Omental fat pad (tissue), 4 donors: Measurements from ENCODE around the gene MUC20. TPM values are rescaled to one million over a fixed set of nuclear protein-coding genes. Genes with fewer than 3 reads are reported as not detected.
"Not testable (repeated sequence)": the region's sequence is repeated elsewhere in the genome, so short reads cannot be mapped to it uniquely, and the experiment has no call there.

Source experiments
- ATAC-seq: fragments of 150-250 bp; one replicate; pipeline ENCODE4 v1.9.1; 2016; ENCODE audit warnings: mild to moderate bottlenecking, moderate library complexity; ENCODE audit not compliant: low FRiP score
- DNase-seq: peaks from one replicate; pipeline ENCODE4 v3.0.0-alpha.2; 2019; ENCODE audit warnings: low spot score
- total RNA-seq, 4 donors: library from RNA; depleted of rRNA; stranded (reverse); fragments of >200 nt; gene quantifications; one replicate each; pipeline ENCODE4 v1.1.0, GENCODE V29; 2016
- TF ChIP-seq, protein P1 (sequence below), 3 donors: fragments of 450-650 bp; IDR thresholded peaks; one replicate each; pipeline ENCODE4 v1.5.1; 2016 to 2017; ENCODE audit warnings: antibody characterized with exemption in 3 of 3, mild to moderate bottlenecking in 3 of 3, moderate library complexity in 2 of 3

The MUC20 gene
- total RNA-seq, 4 donors from 2014 or later = 1.3 to 8.7 (median 6.2) TPM

DNA sequence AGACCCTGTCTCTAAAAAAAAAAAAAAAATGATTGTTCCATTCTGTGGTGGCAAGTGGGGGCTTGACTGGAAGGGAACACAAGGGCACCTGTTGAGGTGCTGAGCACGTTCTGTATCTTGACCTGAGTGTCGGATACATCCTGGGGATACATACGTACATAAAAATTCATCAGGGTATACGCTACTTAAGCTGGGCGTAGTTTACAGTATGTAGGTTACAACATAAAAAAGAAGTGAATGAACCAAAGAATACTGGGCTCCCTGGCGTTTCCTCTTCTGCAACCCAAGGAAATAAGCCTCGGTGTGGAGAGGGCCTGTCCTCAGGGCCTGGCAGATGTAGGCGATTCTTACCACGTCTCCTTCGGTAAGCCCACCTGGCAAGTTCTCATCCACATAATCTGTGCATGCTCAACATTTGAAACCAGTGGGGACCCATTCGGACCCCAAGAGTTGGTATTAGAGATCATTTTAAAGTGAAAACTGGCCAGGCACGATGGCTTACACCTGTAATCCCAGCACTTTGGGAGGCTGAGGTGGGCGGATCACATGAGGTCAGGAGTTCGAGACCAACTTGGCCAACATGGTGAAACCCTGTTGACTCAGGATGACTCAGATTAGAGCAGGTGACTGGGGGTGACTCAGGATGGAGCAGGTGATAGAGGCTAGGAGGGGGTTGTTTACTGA lies 5.1 kb upstream of the MUC20 start:
- TF ChIP-seq, protein P1, sequence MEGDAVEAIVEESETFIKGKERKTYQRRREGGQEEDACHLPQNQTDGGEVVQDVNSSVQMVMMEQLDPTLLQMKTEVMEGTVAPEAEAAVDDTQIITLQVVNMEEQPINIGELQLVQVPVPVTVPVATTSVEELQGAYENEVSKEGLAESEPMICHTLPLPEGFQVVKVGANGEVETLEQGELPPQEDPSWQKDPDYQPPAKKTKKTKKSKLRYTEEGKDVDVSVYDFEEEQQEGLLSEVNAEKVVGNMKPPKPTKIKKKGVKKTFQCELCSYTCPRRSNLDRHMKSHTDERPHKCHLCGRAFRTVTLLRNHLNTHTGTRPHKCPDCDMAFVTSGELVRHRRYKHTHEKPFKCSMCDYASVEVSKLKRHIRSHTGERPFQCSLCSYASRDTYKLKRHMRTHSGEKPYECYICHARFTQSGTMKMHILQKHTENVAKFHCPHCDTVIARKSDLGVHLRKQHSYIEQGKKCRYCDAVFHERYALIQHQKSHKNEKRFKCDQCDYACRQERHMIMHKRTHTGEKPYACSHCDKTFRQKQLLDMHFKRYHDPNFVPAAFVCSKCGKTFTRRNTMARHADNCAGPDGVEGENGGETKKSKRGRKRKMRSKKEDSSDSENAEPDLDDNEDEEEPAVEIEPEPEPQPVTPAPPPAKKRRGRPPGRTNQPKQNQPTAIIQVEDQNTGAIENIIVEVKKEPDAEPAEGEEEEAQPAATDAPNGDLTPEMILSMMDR (IDR thresholded peaks at IDR 0.05) = no peak
- ATAC-seq (no peak), DNase-seq (no peak)

DNA sequence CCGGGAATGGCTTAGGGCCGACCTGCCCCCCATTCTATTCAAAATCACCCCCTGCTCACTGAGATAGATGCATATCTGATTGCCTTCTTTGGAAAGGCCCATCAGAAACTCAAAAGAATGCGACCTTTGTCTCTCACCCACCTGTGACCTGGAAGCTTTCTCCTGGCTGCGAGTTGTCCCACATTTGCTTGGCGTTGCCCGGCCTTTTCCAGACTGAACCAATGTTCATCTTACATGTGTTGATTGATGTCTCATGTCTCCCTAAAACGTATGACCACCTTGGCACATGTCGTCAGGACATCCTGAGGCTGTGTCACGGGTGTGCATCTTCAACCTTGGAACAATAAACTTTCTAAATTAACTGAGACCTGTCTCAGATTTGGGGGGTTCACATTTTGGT lies 3.4 kb upstream of the MUC20 start:
- no peak for ATAC-seq
- no peak for DNase-seq
- TF ChIP-seq, protein P1 (IDR thresholded peaks at IDR 0.05) = no peak

DNA sequence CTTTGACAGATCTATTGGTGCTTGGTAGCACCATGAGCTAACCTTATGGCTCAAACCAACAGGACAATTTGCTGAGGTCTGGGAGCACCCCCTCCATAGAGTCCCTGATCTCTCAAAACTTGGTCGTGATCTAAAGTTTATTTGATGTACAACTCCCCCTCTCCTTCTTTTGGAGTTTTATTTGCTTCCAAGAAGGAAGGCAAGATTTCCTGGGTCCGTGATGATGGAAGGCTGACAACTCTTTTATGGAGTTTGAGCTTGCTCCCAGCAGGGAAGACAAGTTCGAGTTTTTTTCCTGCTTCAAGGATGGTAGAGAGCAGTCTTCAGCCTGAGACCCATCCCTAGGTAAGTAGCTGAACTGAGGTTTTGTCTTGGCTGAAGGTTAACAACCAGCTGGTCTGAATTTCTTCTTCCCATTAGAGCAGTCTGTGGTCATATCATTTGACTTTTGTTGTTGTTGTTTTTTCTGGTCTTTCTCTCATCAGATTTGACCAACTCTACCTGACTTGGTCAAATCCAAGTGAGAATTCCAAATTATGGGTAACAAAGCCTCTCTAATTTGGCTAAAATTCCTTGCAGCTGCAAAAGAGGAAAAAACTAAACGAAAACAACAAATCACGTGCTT lies 2.8 kb upstream of the MUC20 start:
- TF ChIP-seq, protein P1 (IDR thresholded peaks at IDR 0.05) = no peak
- DNase-seq (no peak), ATAC-seq (no peak)

DNA sequence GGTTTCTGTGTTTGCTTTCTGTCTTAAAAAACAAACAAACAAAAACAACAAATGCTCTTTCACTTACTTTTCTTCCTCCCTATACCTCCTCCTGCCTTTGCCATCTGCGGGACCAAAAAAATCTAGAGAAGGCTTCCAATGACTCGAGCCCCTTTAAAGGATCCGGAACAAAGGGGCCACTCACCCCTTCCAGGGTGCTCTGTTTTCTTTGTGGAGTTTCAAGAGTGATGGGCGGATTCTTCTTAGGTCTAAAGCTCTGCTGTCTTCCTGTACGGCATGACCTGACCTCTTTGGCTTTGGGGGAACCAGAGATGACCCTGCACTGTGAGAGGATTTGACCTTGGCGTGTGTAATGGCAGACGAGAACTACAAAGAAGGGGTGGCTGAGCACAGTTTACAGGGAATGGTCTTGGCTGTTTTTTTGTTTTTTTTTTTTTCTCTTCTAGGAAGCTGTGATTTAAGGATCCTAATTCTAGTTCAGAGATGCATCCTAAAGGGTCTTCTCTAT lies 2.2 kb upstream of the MUC20 start:
- ATAC-seq (no peak), DNase-seq (no peak)
- TF ChIP-seq, protein P1 (IDR thresholded peaks at IDR 0.05) = no peak

DNA sequence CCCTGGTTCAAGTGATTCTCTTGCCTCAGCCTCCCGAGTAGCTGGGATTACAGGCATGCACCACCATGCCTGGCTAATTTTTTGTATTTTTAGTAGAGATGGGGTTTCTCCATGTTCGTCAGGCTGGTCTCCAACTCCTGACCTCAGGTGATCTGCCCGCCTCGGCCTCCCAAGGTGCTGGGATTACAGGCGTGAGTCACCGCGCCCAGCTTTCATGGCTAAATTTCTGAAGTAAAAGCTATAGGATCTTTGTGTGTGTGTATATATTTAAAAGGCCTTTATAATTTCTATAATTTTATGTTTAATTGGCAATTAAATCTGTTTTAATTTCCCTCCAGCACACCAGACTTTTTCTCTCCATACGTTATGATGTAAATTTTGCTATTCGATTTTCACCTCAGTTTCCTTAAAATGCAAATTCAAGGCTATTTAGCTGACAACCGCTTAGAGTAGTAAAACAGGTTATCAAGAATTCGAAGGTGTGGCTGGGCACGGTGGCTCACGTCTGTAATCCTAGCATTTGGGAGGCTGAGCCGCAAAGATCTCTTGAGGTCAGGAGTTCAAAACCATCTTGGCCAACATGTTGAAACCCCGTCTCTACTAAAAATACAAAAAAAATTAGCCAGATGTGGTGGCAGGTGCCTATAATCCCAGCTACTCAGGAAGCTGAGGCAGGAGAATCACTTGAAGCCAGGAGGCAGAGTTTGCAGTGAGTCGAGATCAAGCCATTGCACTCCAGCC lies 1.1 kb upstream of the MUC20 start:
- ATAC-seq, DNase-seq: not testable (repeated sequence)

DNA sequence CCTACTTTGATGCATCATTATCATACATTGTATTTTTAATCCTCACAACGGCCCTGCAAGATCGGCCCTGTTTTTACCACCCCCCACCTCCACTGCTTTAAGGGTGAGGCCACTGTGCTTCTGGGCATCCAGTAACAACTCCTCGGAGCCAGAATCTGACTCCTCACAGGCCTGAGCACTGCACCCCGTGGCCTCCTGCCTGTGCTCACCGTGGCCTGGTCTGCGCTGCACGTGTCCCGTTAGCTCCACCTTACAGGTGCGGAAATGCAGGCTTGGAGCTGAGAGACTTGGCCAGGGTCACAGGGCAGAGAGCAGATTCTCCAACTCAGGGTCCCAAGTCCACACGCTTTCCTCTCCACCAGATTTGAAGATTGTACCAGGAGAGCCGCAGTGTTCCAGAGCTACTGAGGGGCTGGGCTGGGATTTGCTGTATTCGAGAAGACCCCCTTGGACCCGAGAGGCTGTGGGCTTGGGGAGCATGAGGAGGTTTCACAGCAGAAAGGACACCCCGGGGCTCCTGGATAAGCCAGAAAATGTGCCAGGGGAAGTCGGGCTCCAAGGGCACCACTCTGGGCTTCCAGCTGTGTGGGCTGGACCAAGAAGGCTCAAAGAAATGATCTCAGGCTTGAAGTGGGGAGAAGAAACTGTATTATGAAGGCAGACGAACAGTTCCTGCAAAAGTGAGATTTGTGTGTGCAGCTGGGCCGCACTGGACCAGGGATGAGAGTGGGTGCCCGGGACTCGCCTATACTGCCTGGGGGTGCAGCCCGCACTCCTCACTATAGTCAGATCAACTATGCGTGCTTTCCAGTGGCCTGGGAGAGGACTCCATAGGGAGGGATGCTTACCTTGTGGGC lies 1.6 kb downstream of the MUC20 start:
- ATAC-seq, DNase-seq: not testable (repeated sequence)

DNA sequence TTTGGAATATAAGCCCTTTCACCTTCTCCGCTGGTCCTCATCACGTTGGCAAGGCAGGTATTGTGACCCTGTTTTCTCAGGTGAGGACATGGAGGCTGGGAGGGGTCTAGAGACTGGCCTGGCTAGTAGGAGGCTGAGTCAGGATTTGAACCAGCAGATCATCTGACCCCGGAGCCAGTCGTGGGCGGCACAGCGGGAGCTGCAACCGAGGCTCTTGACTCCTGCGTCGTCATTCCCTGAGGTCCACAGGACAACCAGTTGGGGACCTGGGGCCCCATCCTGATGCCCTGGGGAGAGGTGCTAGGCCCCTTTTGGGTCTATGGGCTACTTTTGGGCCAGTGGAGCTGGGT lies 2.2 kb downstream of the MUC20 start:
- not testable (repeated sequence) for DNase-seq, ATAC-seq

DNA sequence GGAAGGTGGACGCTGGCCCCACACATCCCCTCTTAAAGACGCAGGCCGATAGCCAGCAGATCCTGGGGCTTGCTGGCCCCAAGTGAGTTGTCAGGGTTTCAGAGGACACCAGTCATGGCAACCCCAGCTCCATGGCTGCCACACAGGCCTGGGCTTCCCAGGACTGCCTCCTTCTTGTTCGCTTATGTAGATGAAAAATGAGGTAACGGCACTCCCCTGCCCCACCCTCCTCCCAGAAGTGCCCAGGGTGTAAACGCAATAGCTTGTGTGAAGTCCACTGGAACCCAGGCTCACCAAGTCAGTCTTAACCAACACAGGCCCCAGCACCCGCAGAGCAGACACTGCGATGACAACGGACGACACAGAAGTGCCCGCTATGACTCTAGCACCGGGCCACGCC lies 3.6 kb downstream of the MUC20 start:
- ATAC-seq, DNase-seq: not testable (repeated sequence)

DNA sequence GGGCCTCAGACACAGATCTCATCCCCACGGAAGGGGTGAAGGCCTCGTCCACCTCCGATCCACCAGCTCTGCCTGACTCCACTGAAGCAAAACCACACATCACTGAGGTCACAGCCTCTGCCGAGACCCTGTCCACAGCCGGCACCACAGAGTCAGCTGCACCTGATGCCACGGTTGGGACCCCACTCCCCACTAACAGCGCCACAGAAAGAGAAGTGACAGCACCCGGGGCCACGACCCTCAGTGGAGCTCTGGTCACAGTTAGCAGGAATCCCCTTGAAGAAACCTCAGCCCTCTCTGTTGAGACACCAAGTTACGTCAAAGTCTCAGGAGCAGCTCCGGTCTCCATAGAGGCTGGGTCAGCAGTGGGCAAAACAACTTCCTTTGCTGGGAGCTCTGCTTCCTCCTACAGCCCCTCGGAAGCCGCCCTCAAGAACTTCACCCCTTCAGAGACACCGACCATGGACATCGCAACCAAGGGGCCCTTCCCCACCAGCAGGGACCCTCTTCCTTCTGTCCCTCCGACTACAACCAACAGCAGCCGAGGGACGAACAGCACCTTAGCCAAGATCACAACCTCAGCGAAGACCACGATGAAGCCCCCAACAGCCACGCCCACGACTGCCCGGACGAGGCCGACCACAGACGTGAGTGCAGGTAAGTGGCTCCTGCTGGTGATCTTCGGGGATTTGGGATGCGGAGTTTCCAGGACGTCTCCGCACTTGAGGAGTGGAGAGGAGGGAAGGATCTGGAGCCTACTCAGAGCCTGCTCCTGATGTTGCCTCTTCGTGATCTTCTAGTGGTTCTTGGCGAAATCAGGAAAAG lies 5.3 kb downstream of the MUC20 start:
- ATAC-seq, DNase-seq: not testable (repeated sequence)
